ENCODE results near the gene COL9A1.

COL9A1 gene

GRCh38 chr6:70274338-70274737 lies 28.5 kb downstream of the COL9A1 start:
- no peak for TF ChIP-seq CTCF (IDR thresholded peaks at IDR 0.05; ENCODE audit: unreplicated experiment in 3 of 3)
- H3K4me1 Mint-ChIP-seq: peaks cover 40% of the 10 kb centered on the region
- no peaks in the 10 kb centered on the region for H3K36me3 Mint-ChIP-seq (ENCODE audit: low read depth)
- H3K9me3 Mint-ChIP-seq: no peaks in the 10 kb centered on the region
- H3K27ac Mint-ChIP-seq: no peak overlapping the region
- no peak overlapping the region for H3K4me3 Mint-ChIP-seq
- H3K27me3 Mint-ChIP-seq (ENCODE audit: low read depth): no peaks in the 10 kb centered on the region

- H3K4me3 Mint-ChIP-seq: no peak overlapping the region
- peaks cover 25% of the 10 kb centered on the region for H3K4me1 Mint-ChIP-seq
- TF ChIP-seq CTCF (IDR thresholded peaks at IDR 0.05; ENCODE audit: unreplicated experiment in 3 of 3): no peak
- H3K27me3 Mint-ChIP-seq (ENCODE audit: low read depth): no peaks in the 10 kb centered on the region
- peak overlapping the region in 1 of 3 experiments; percentile 61 for H3K27ac Mint-ChIP-seq
- peaks cover 6% of the 10 kb centered on the region for H3K36me3 Mint-ChIP-seq (ENCODE audit: low read depth)
- no peaks in the 10 kb centered on the region for H3K9me3 Mint-ChIP-seq
Measured at GRCh38 chr6:70272071-70272470, 30.8 kb downstream of the COL9A1 start.

GRCh38 chr6:70270287-70271005 lies 32.4 kb downstream of the COL9A1 start:
- Mint-ChIP-seq H3K36me3 (ENCODE audit: low read depth) (peaks cover 6% of the 10 kb centered on the region), H3K27ac (peak overlapping the region; percentile 38 to 71 (median 58)), H3K27me3 (ENCODE audit: low read depth) (no peaks in the 10 kb centered on the region), H3K4me1 (peaks cover 25% of the 10 kb centered on the region), H3K9me3 (no peaks in the 10 kb centered on the region), H3K4me3 (no peak overlapping the region)
- no peak for TF ChIP-seq CTCF (IDR thresholded peaks at IDR 0.05; ENCODE audit: unreplicated experiment in 3 of 3)

- Mint-ChIP-seq H3K27ac (no peak overlapping the region), H3K4me3 (no peak overlapping the region), H3K9me3 (no peaks in the 10 kb centered on the region), H3K27me3 (ENCODE audit: low read depth) (no peaks in the 10 kb centered on the region), H3K4me1 (peaks cover 11% of the 10 kb centered on the region), H3K36me3 (ENCODE audit: low read depth) (peaks cover 6% of the 10 kb centered on the region)
- TF ChIP-seq CTCF (IDR thresholded peaks at IDR 0.05; ENCODE audit: unreplicated experiment in 3 of 3): no peak
Measured at GRCh38 chr6:70266142-70266541, 36.7 kb downstream of the COL9A1 start.

GRCh38 chr6:70264306-70264705 lies 38.6 kb downstream of the COL9A1 start:
- Mint-ChIP-seq H3K27ac (no peak overlapping the region), H3K9me3 (no peaks in the 10 kb centered on the region), H3K4me3 (no peak overlapping the region), H3K27me3 (ENCODE audit: low read depth) (no peaks in the 10 kb centered on the region), H3K36me3 (ENCODE audit: low read depth) (peaks cover 6% of the 10 kb centered on the region), H3K4me1 (no peaks in the 10 kb centered on the region)
- TF ChIP-seq CTCF (IDR thresholded peaks at IDR 0.05; ENCODE audit: unreplicated experiment in 3 of 3): no peak

GRCh38 chr6:70258483-70258882 lies 44.4 kb downstream of the COL9A1 start:
- no peak overlapping the region for H3K27ac Mint-ChIP-seq
- H3K4me3 Mint-ChIP-seq: no peak overlapping the region
- no peaks in the 10 kb centered on the region for H3K9me3 Mint-ChIP-seq
- H3K27me3 Mint-ChIP-seq (ENCODE audit: low read depth): no peaks in the 10 kb centered on the region
- no peak for TF ChIP-seq CTCF (IDR thresholded peaks at IDR 0.05; ENCODE audit: unreplicated experiment in 3 of 3)
- no peaks in the 10 kb centered on the region for H3K36me3 Mint-ChIP-seq (ENCODE audit: low read depth)
- H3K4me1 Mint-ChIP-seq: no peaks in the 10 kb centered on the region
